Upper lobe of right lung (tissue), 1 donor: ENCODE results near the gene LEKR1. TPM values are rescaled to one million over a fixed set of nuclear protein-coding genes. Genes with fewer than 3 reads are reported as not detected.
"Not testable (repeated sequence)": the region's sequence is repeated elsewhere in the genome, so short reads cannot be mapped to it uniquely, and the experiment has no call there.

ENCODE experiments used
- ATAC-seq: fragments of 200-7000 bp; cut with Tn5 transposase; one replicate; pipeline ENCODE4 v1.9.1; 2020; ENCODE audit warnings: mild to moderate bottlenecking, moderate library complexity
- DNase-seq: peaks from one replicate; pipeline ENCODE4 v3.0.0-alpha.2; 2020
- H3K27ac ChIP-seq: fragments of 200-600 bp; one replicate; pipeline ENCODE4 v1.8.0; 2022
- H3K27me3 ChIP-seq: fragments of 200-600 bp; one replicate; pipeline ENCODE4 v1.8.0; 2022; ENCODE audit warnings: mild to moderate bottlenecking
- H3K36me3 ChIP-seq: fragments of 200-600 bp; one replicate; pipeline ENCODE4 v1.8.0; 2022
- H3K4me1 ChIP-seq: fragments of 200-600 bp; one replicate; pipeline ENCODE4 v1.8.0; 2022
- H3K4me3 ChIP-seq: fragments of 200-600 bp; one replicate; pipeline ENCODE4 v1.8.0; 2022; ENCODE audit warnings: mild to moderate bottlenecking
- H3K9me3 ChIP-seq: fragments of 200-600 bp; one replicate; pipeline ENCODE4 v1.8.0; 2022
- CTCF ChIP-seq: fragments of 200-600 bp; IDR thresholded peaks from one replicate; pipeline ENCODE4 v1.8.0; 2022; ENCODE audit warnings: antibody characterized with exemption
- intact Hi-C: fragments of 100-400 bp; cut with DNase I; formaldehyde crosslinking; loops from one replicate; pipeline ENCODE4 v1.11.0; 2022
- total RNA-seq: library from RNA; stranded (reverse); fragmentation: NEBNext Ultra II Directional; extraction: Animal tissue kit (Norgen Biotek cat#: 25700); gene quantifications from one replicate; pipeline ENCODE4 v1.2.1, GENCODE V29; 2021
- donor health status: DM: no; HTN: yes; CAD: no; lungs with severe emphysema.

Gene LEKR1
- total RNA-seq, 1 donor from 2014 or later = 2.1 TPM

DNA sequence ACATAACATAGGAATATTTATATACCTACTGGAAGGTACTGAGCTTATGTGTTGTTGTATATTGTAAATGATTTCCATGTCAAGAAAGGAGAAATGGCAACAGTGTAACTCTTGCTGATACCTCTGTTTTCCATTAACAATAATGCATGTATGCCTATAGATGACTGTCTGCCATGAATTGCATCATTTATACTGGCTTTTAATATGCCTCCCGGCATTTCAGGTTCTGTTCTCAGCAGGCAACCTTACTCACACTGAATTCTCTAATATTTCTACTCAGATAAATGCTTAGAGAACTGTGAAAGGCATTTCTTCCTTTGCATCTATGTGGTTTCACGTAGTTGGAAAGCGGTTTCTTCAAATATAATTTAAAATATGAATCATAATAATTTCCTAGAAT, 41.8 kb downstream of the LEKR1 start:
- Histone ChIP-seq H3K4me3 (no peak overlapping the region), H3K27ac (no peak overlapping the region), H3K9me3 (peaks cover 7% of the 10 kb centered on the region), H3K27me3 (no peaks in the 10 kb centered on the region), H3K4me1 (no peaks in the 10 kb centered on the region), H3K36me3 (no peaks in the 10 kb centered on the region)
- ATAC-seq = no peak
- intact Hi-C loops = no loop called here
- no peak for DNase-seq
- TF ChIP-seq CTCF = no peak

DNA sequence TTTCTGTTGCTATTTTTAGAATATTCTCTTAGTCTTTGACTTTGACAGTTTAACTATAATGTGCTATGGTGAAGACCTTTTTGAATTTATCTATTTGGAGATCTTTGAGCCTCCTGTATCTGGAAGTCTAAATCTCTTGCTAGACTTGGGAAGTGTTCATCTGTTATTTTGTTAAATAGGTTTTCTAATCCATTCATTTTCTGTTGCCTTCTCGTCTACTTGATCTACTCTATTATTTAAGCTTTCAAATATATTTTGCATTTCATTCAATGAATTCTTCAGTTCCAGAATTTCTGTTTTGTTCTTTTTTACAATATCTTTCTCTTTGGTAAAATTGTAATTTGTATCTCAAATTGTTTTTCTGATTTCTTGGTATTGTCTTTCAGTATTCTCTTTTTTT, 47.8 kb downstream of the LEKR1 start:
- no peak overlapping the region for H3K27ac ChIP-seq
- TF ChIP-seq CTCF = no peak
- ATAC-seq (no peak), DNase-seq (no peak)
- H3K9me3 ChIP-seq = peaks cover 21% of the 10 kb centered on the region
- H3K4me3 ChIP-seq = no peak overlapping the region
- no peaks in the 10 kb centered on the region for H3K27me3 ChIP-seq
- intact Hi-C loops = no loop called here
- no peaks in the 10 kb centered on the region for H3K36me3 ChIP-seq
- H3K4me1 ChIP-seq = no peaks in the 10 kb centered on the region

DNA sequence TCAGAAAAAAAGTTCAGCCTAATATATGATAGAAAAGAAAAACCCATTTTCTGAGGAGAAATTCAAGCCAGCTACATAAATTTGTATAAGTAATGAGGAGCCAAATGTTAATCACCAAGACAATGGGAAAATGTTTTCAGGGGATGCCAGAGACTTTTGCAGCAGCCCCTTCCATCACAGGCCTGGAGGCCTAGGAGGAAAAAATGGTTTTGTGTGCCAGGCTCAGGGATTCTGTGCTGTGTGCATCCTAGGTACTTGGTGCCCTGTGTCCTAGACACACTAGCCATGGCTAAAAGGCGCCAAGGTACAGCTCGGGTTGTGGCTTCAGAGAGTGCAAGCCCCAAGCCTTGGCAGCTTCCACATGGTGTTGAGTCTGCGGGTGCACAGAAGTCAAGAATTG, 53.3 kb downstream of the LEKR1 start:
- intact Hi-C loops, H3K4me3 ChIP-seq, H3K4me1 ChIP-seq, DNase-seq, H3K36me3 ChIP-seq, H3K27ac ChIP-seq, ATAC-seq, H3K27me3 ChIP-seq, H3K9me3 ChIP-seq: not testable (repeated sequence)

- H3K27me3 ChIP-seq = no peaks in the 10 kb centered on the region
- no peak overlapping the region for H3K27ac ChIP-seq
- no peak overlapping the region for H3K4me3 ChIP-seq
- no peaks in the 10 kb centered on the region for H3K4me1 ChIP-seq
- no peak for TF ChIP-seq CTCF
- intact Hi-C loops = no loop called here
- DNase-seq (no peak), ATAC-seq (no peak)
- H3K9me3 ChIP-seq = peaks cover 6% of the 10 kb centered on the region
- H3K36me3 ChIP-seq = no peaks in the 10 kb centered on the region
Observed at GRCh38 chr3:156885761-156886160, 59.6 kb downstream of the LEKR1 start.

- no peak for ATAC-seq
- Histone ChIP-seq H3K27ac (no peak overlapping the region), H3K4me1 (no peaks in the 10 kb centered on the region), H3K4me3 (no peak overlapping the region), H3K27me3 (no peaks in the 10 kb centered on the region), H3K9me3 (peaks cover 6% of the 10 kb centered on the region), H3K36me3 (no peaks in the 10 kb centered on the region)
- DNase-seq = no peak
- intact Hi-C loops = no loop called here
- no peak for TF ChIP-seq CTCF
Observed at GRCh38 chr3:156888176-156888575, 62.0 kb downstream of the LEKR1 start.

- Histone ChIP-seq H3K9me3 (peaks cover 6% of the 10 kb centered on the region), H3K4me1 (no peaks in the 10 kb centered on the region), H3K4me3 (no peak overlapping the region), H3K36me3 (no peaks in the 10 kb centered on the region), H3K27me3 (no peaks in the 10 kb centered on the region), H3K27ac (no peak overlapping the region)
- intact Hi-C loops = no loop called here
- DNase-seq = no peak
- no peak for ATAC-seq
- no peak for TF ChIP-seq CTCF
Observed at GRCh38 chr3:156888576-156888975, 62.4 kb downstream of the LEKR1 start.
